ENCODE measurements around the gene CDK19. TPM values are rescaled to one million over a fixed set of nuclear protein-coding genes. Genes with fewer than 3 reads are reported as not detected.

CDK19 gene
- total and polyA plus RNA-seq, 2 of the 13 experiments (the other 11 are each of a cell fraction or from before 2014, with no cell fraction given): 13.4 to 27.0 TPM

DNA sequence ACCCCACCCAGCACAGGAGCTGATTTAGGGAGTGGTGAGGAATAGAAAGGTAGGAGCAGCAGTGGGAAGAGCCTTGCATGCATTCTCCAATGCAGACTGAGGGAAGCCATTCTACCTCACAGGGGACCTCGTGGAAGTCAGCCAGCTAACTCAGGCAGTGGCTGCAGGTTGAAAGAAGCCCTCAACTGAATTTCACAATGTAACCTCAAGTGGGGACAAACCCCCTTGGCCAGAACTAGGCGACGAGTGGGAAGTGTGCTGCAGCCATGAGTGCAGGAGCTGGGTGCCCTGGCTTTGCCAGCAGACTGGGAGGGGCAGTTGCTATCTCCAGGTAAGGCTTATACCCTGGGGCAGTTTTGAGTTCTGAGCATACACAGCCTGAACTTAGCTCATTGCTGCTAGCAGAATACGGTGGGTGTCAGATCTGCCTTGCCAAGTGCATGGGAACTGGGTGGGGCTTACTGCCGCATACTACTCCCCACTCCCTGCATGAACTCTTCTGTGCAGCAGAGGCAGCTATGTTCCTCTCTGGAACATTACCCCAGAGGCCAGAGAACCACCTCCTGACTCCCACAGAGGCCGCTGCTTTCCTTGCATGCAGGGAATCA is 126.5 kb downstream of the CDK19 start:
- WGBS (ENCODE audit: low lambda C conversion rate): 94% methylated on average over 6 of the region's 6 CpGs
- peak overlapping the region; percentile 19 for H3K27ac ChIP-seq (ENCODE audit: extremely low read length, insufficient read depth, low read length)
- no peak overlapping the region for H3K4me2 ChIP-seq (ENCODE audit: low read depth, low read length)
- FAIRE-seq (no peak), ATAC-seq (peak; percentile 37; the same call in 2 of the 3 replicates), DNase-seq (ENCODE audit: low spot score) (no peak)
- H3K4me1 ChIP-seq (ENCODE audit: insufficient read depth, low read length): peaks cover 22% of the 10 kb centered on the region
- TF ChIP-seq ZMAT3 (CRISPR knock-in tag; conservative IDR thresholded peaks at IDR 0.05): no peak
- no peak for TF ChIP-seq NFYC (CRISPR knock-in tag; IDR thresholded peaks at IDR 0.05)
- TF ChIP-seq CENPX (CRISPR knock-in tag; IDR thresholded peaks at IDR 0.05): no peak
- TF ChIP-seq TOPORS (CRISPR knock-in tag; IDR thresholded peaks at IDR 0.05): no peak
- peaks cover 34% of the 10 kb centered on the region for H3K79me2 ChIP-seq (ENCODE audit: insufficient read depth, low read length)
- no peaks in the 10 kb centered on the region for H4K20me1 ChIP-seq (ENCODE audit: insufficient read depth, low read length)
- no peak overlapping the region for H3K9ac ChIP-seq (ENCODE audit: insufficient read depth, low read depth, low read length)
- H3K9me3 ChIP-seq (ENCODE audit: low read length): no peaks in the 10 kb centered on the region
- CTCF ChIA-PET (ENCODE audit: low intra/inter-chr PET ratio, low total read pairs): no interaction called here
- BruUV-seq (replicated peaks): no TSS peak
- POLR2A ChIA-PET: interaction anchor here (0.8 to 1.4 kb wide), 2 partner anchors 81 to 186 kb away, joined by 3 to 4 read pairs; partner anchors contain the start of gene AMD1
- in situ Hi-C loops (cut with HindIII; ENCODE audit: extremely low pct_ligation_motif_present, low pct_unique_long_range_greater_than_20kb) (loop anchor here (10.0 to 25.0 kb wide), 2 partner anchors 126 to 299 kb away; partner anchors contain the start of genes CDK19 and RPF2), intact Hi-C loops (cut with micrococcal nuclease; ENCODE audit: unreplicated experiment) (loop anchor here (10.0 kb wide), 1 partner anchor 46 kb away; no protein-coding TSS in a partner anchor)
- H3K27me3 ChIP-seq (ENCODE audit: control insufficient read depth in 1 of 2, insufficient read depth in 2 of 2, low read length in 2 of 2): no peaks in the 10 kb centered on the region
- no peak overlapping the region for H2AFZ ChIP-seq (ENCODE audit: low read length)
- H3K36me3 ChIP-seq (replicated peaks in 1 of 2; ENCODE audit: control insufficient read depth in 1 of 2, insufficient read depth in 2 of 2, low read length in 2 of 2): peaks cover 1 to 3% of the 10 kb centered on the region in 2 experiments; a peak in 1 of 5 replicates
- no peak overlapping the region for H3K4me3 ChIP-seq (replicated peaks in 1 of 3; ENCODE audit: insufficient read depth in 1 of 3, low read depth in 2 of 3, low read length in 3 of 3)

- in situ Hi-C loops (cut with HindIII; ENCODE audit: extremely low pct_ligation_motif_present, low pct_unique_long_range_greater_than_20kb): loop anchor here (10.0 to 25.0 kb wide), 2 partner anchors 127 to 300 kb away; partner anchors contain the start of genes CDK19 and RPF2
- TF ChIP-seq ZNF781 (CRISPR knock-in tag; IDR thresholded peaks at IDR 0.05; ENCODE audit: borderline replicate concordance, not compliant biosample characterization) (no peak), ZNF652 (CRISPR knock-in tag; IDR thresholded peaks at IDR 0.05; ENCODE audit: borderline replicate concordance, low read depth) (no peak), KLF6 (CRISPR knock-in tag; IDR thresholded peaks at IDR 0.05) (no peak), PRDM4 (CRISPR knock-in tag; IDR thresholded peaks at IDR 0.05; ENCODE audit: borderline replicate concordance) (no peak), ATAD3A (CRISPR knock-in tag; IDR thresholded peaks at IDR 0.05) (no peak), TEAD3 (CRISPR knock-in tag; optimal IDR thresholded peaks at IDR 0.05; ENCODE audit: borderline replicate concordance) (no peak), ZNF317 (CRISPR knock-in tag; IDR thresholded peaks at IDR 0.05) (no peak), RNF2 (conservative IDR thresholded peaks at IDR 0.05; ENCODE audit: low read depth) (no peak), MXD1 (CRISPR knock-in tag; IDR thresholded peaks at IDR 0.05) (no peak), SSRP1 (CRISPR knock-in tag; IDR thresholded peaks at IDR 0.05) (no peak), NR2F2 (IDR thresholded peaks at IDR 0.05; ENCODE audit: borderline replicate concordance, low read depth) (no peak), ZNF619 (CRISPR knock-in tag; IDR thresholded peaks at IDR 0.05) (no peak)
Observed at GRCh38 chr6:110687326-110687725, 127.9 kb downstream of the CDK19 start.

More at GRCh38 chr6:110687326-110687725, 127.9 kb downstream of the CDK19 start:
- H3K79me2 ChIP-seq (ENCODE audit: insufficient read depth, low read length): peaks cover 31% of the 10 kb centered on the region
- H3K4me2 ChIP-seq (ENCODE audit: low read depth, low read length): no peak overlapping the region
- no peaks in the 10 kb centered on the region for H3K27me3 ChIP-seq (ENCODE audit: control insufficient read depth in 1 of 2, insufficient read depth in 2 of 2, low read length in 2 of 2)
- no peaks in the 10 kb centered on the region for H3K9me3 ChIP-seq (ENCODE audit: low read length)
- H3K4me1 ChIP-seq (ENCODE audit: insufficient read depth, low read length): peaks cover 18% of the 10 kb centered on the region
- CTCF ChIA-PET (ENCODE audit: low intra/inter-chr PET ratio, low total read pairs): no interaction called here
- H3K4me3 ChIP-seq (replicated peaks in 1 of 3; ENCODE audit: insufficient read depth in 1 of 3, low read depth in 2 of 3, low read length in 3 of 3): no peak overlapping the region
- H4K20me1 ChIP-seq (ENCODE audit: insufficient read depth, low read length): no peaks in the 10 kb centered on the region
- DNase-seq (ENCODE audit: low spot score): no peak
- intact Hi-C loops (cut with micrococcal nuclease; ENCODE audit: unreplicated experiment): loop anchor here (10.0 kb wide), 1 partner anchor 47 kb away; no protein-coding TSS in a partner anchor
- no peak overlapping the region for H3K9ac ChIP-seq (ENCODE audit: insufficient read depth, low read depth, low read length)
- no peak for ATAC-seq
- H2AFZ ChIP-seq (ENCODE audit: low read length): no peak overlapping the region
- BruUV-seq (replicated peaks): no TSS peak
- POLR2A ChIA-PET: no interaction called here
- no peak overlapping the region for H3K27ac ChIP-seq (ENCODE audit: extremely low read length, insufficient read depth, low read length)
- peaks cover 1 to 3% of the 10 kb centered on the region in 2 experiments; a peak in 1 of 5 replicates for H3K36me3 ChIP-seq (replicated peaks in 1 of 2; ENCODE audit: control insufficient read depth in 1 of 2, insufficient read depth in 2 of 2, low read length in 2 of 2)
- WGBS (ENCODE audit: low lambda C conversion rate): 98% methylated on average over 1 of the region's 1 CpG
- FAIRE-seq: no peak

Measured in HepG2 (cell line).